SK-N-SH (cell line): ENCODE results near the gene C19orf47.

ENCODE experiments used
- CTCF ChIP-seq: fragments of 200-600 bp; sonication (generic); IDR thresholded peaks from 2 replicates; pipeline ENCODE4 v1.6.1; 2017; ENCODE audit warnings: antibody characterized with exemption, mild to moderate bottlenecking, moderate library complexity
- EP300 ChIP-seq, 2 experiments: IDR thresholded peaks; 2 replicates each; pipeline versions ENCODE4 v1.4.0 to v1.6.1; 2012; ENCODE audit warnings: borderline replicate concordance in 1 of 2, low read depth in 1 of 2, low read length in 1 of 2
- EZH2phosphoT487 ChIP-seq: fragments of 200-600 bp; sonication (generic); IDR thresholded peaks from 2 replicates; pipeline ENCODE4 v1.6.1; 2017; ENCODE audit warnings: low read depth, mixed run types, mild to moderate bottlenecking, antibody characterized with exemption, moderate library complexity, borderline replicate concordance
- FOXM1 ChIP-seq: IDR thresholded peaks from 2 replicates; pipeline ENCODE4 v1.4.0; 2012; ENCODE audit warnings: low read depth, mild to moderate bottlenecking
- GABPA ChIP-seq: IDR thresholded peaks from 2 replicates; pipeline ENCODE4 v1.4.0; 2012; ENCODE audit warnings: low read depth, mild to moderate bottlenecking
- JUND ChIP-seq: IDR thresholded peaks from 2 replicates; pipeline ENCODE4 v1.4.0; 2012
- MAX ChIP-seq: IDR thresholded peaks from 2 replicates; pipeline ENCODE4 v1.4.0; 2012; ENCODE audit warnings: low read depth
- NFIC ChIP-seq: IDR thresholded peaks from 2 replicates; pipeline ENCODE4 v1.4.0; 2012; ENCODE audit warnings: borderline replicate concordance
- POLR2AphosphoS5 ChIP-seq: IDR thresholded peaks from 2 replicates; pipeline ENCODE4 v1.6.1; 2012; ENCODE audit warnings: low read depth, low read length
- TAF1 ChIP-seq: IDR thresholded peaks from 2 replicates; pipeline ENCODE4 v1.6.1; 2012; ENCODE audit warnings: low read depth, mild to moderate bottlenecking, low read length, moderate library complexity, borderline replicate concordance
- TF ChIP-seq, protein P1 (sequence below): IDR thresholded peaks from 2 replicates; pipeline ENCODE4; 2012
- TF ChIP-seq, protein P2 (sequence below): IDR thresholded peaks from 2 replicates; pipeline ENCODE4 v1.4.0; 2012; ENCODE audit warnings: low read depth, borderline replicate concordance

DNA sequence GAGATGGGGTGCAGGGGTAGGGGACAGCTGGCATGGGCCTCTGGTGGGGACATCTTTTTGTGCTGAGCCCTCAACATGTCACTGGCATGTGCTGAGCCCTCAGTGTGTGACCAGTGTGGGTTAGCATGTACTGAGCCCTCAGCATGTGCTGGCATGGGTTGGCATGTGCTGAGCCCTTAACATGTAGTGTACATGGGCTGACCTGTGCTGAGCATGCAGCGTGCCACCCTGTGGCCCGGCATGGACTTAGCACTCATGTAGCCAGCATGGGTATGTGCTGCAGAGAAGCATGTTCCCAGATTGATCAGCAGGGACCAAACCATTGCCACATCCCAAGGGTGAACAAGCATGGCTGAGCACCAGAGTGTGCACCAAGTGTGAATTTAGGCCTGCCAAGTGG lies 30.3 kb upstream of the C19orf47 start:
- no peak for TF ChIP-seq TAF1
- no peak for TF ChIP-seq CTCF
- no peak for TF ChIP-seq GABPA
- no peak for TF ChIP-seq JUND
- no peak for TF ChIP-seq EZH2phosphoT487
- TF ChIP-seq, protein P1, sequence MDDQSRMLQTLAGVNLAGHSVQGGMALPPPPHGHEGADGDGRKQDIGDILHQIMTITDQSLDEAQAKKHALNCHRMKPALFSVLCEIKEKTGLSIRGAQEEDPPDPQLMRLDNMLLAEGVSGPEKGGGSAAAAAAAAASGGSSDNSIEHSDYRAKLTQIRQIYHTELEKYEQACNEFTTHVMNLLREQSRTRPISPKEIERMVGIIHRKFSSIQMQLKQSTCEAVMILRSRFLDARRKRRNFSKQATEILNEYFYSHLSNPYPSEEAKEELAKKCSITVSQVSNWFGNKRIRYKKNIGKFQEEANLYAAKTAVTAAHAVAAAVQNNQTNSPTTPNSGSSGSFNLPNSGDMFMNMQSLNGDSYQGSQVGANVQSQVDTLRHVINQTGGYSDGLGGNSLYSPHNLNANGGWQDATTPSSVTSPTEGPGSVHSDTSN: no peak
- no peak for TF ChIP-seq POLR2AphosphoS5
- TF ChIP-seq, protein P2, sequence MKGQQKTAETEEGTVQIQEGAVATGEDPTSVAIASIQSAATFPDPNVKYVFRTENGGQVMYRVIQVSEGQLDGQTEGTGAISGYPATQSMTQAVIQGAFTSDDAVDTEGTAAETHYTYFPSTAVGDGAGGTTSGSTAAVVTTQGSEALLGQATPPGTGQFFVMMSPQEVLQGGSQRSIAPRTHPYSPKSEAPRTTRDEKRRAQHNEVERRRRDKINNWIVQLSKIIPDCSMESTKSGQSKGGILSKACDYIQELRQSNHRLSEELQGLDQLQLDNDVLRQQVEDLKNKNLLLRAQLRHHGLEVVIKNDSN: no peak
- no peak for TF ChIP-seq EP300 (IDR thresholded peaks at IDR 0.05; ENCODE audit: borderline replicate concordance in 1 of 2, low read depth in 1 of 2, low read length in 1 of 2)
- TF ChIP-seq MAX: no peak
- TF ChIP-seq FOXM1: no peak
- TF ChIP-seq NFIC: no peak
